Activated CD4-positive, CD25-positive, alpha-beta regulatory T cell treated with anti-CD3 and anti-CD28 coated beads, Interleukin-2, amount 50 U/mL, for 24 hours (primary cell): Measurements from ENCODE around the gene BIN1.

ENCODE experiments used
- ATAC-seq, 2 donors: fragments of 150-1000 bp; cut with Tn5 transposase; one replicate each; pipeline ENCODE4 v1.10.0; 2021; ENCODE audit warnings: mild to moderate bottlenecking in 1 of 2, moderate library complexity in 1 of 2

Gene BIN1

GRCh38 chr2:127102521-127103242 is 4.3 kb downstream of the BIN1 start:
- no peak for ATAC-seq

DNA sequence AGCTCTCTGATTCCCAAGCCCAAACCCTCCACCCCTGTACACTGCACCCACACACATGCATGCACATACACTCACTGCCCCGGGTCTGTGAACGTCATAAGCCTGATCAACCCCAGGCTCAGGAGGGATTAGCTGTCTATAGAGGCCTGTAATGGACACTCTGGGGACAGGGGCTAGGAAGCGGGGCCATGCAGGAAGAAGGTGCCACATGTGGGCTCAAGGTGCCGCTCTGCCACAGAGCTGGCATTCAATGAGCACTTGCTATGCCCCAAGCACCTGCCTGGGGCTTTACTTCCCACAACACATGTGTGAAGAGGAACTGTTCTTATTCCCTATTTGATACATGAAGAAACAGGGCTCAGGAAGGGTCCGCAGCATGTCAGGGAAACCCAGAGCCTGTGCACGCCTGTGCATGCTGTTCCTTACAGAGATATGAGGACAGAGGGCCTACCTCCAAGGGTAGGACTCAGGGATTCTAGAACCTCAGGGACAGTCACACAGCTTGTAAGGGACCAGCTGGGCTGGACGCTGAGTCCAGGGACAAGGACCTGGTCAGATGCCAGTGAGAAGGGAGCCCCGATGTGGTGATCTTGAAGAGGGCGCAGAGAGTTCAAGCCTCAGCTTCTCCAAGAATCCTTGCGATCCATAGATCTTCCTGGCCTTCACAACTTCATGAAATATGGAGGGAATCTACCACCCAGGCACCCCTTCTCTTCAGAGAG is 5.0 kb downstream of the BIN1 start:
- no peak for ATAC-seq

DNA sequence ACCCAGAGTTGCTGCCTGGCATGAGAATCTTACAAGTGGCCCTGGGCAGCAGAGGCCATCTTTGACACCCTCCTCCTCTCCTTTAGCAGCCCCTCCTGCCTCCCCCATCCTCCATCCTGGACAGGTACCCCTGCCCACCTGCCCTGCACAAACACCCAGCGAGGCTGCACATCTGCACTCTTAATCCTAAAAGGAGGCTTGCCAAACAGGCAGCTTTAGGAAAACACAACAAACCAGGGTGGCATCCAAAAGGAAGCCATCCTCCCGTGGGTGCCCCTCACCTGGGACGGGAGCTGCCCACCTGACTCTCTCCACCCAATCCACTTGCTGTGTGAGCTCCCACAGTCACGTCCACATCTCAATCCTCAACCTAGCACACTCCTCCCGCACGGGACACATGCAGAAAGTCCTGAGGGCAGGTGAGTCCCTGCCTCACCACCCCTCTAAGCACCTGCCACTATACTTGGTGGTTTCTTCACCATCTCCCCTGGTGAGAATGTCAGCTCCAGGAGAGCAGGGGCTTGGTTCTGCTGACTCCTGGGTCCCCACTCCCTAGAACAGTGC is 5.8 kb downstream of the BIN1 start:
- ATAC-seq: no peak

- no peak for ATAC-seq
Observed at GRCh38 chr2:127100251-127101047, 6.5 kb downstream of the BIN1 start.

DNA sequence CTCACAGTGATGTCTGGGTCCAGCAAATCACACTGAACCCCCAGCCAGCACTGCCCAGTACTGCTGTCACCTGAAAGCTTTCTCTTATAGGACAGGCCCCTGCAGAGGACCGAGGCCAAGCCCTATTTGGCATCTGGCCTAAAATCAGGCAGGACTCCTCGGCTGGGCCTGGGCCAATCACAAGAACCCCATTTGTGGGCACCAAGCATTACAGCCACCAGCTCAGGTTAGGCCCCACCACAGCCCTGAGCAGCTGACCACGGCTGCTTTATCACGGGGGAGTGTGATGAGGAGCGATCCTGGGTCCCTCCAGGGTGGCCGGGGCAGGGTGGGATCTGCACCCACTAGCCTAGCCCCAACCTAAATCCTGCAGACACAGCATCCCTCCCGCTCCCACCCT is 8.2 kb downstream of the BIN1 start:
- no peak for ATAC-seq

DNA sequence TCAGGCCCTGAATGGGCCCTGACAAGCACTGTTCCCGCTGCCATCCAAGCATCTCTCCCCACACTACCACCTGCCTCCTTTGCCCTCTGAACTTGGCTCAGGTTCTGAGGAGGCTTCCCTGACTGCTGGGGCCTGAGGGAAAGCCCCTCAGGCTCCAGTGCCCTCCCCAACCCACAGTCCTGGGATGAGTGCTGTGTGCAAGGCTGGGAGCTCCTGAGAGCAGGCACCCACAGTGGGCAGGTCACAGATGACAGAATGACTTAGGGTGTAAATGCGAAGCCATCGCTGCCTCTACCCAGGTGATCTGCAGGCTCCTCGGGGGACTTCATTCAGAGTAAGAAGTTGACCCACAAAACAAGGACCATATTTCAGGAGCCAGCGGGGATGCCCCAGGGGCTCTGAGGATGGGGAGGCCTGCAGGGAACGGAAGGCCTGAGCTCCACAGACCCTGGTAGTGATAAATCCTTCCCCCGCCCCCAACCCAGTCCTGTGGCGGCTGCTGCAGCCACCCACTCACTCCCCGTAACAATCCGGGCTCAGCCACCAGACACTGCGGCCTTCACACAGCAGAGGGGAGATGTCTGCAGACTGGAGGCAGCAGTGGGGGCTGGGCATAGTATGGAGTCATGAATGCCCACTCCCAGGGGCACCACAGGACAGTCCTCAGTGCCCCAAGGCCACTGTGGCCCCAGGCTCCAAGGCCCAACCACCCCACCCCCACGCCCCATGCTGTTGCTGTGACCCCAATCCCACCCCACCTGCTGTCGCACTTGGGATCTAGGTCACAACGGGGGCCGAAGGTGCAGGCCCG is 8.9 kb downstream of the BIN1 start:
- no peak for ATAC-seq

DNA sequence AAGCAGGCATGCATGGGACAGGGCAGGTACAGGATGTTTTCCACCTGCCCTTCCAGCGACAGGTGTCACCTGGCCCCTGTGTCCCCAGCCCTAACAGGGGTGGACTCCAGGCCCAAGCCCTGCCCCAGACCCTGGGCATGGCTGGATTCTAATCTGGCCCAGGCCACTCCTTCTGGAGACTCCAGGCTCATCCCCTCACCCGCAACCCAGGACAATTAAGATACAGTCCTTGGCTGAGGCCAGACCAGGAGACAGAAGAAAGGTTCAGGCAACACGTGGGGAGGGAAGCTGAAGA is 9.5 kb downstream of the BIN1 start:
- ATAC-seq: no peak

- ATAC-seq: no peak
Observed at GRCh38 chr2:127096718-127097470, 10.1 kb downstream of the BIN1 start.

- no peak for ATAC-seq
Observed at GRCh38 chr2:127096280-127096679, 10.7 kb downstream of the BIN1 start.

- no peak for ATAC-seq
Observed at GRCh38 chr2:127095784-127096183, 11.2 kb downstream of the BIN1 start.

DNA sequence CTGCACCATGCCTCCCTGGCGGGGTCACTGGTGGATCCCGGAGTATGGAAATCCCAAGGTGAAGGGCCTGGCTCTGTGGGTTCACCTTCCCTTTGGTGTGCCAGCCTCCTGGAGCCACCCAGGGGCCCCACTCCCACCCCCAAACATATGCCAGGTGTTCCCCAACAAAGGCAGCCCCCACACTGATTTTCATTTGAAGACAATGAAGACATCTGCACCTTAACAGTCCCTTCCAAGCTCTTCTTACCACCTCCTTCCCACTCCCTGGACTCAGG is 11.7 kb downstream of the BIN1 start:
- ATAC-seq: no peak

- ATAC-seq: no peak
Observed at GRCh38 chr2:127094509-127095366, 12.2 kb downstream of the BIN1 start.

- no peak for ATAC-seq
Observed at GRCh38 chr2:127093648-127094210, 13.2 kb downstream of the BIN1 start.

DNA sequence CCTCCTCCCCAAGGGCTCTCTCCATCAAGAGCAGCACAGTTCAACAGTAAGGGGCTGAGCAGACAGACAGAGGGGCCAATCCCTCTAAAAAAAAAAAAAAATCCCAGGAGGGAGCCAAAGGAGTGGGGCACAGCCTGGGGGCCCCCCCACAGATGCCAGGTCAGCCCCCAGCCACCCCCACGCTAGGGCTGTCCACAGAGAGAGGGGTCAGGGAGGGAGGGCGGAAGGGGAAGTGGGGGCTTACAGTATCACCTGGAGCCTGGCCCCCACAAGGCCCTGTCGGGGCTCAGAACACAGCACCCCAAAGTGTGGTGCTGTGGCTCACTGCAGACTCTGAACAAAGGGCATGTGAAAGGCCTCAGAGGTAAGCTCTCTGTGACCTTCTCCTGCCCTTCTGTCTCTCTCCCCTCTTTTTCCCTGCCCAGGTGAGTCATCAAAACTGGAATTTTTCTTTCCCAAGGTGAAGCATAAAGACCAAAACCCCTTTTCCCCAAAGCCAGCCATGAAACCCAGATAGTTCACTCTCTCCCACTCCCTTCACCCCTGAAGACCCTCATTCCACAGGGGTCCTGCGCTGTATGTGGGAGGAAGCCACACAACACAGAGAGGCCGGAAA is 13.9 kb downstream of the BIN1 start:
- ATAC-seq: no peak

DNA sequence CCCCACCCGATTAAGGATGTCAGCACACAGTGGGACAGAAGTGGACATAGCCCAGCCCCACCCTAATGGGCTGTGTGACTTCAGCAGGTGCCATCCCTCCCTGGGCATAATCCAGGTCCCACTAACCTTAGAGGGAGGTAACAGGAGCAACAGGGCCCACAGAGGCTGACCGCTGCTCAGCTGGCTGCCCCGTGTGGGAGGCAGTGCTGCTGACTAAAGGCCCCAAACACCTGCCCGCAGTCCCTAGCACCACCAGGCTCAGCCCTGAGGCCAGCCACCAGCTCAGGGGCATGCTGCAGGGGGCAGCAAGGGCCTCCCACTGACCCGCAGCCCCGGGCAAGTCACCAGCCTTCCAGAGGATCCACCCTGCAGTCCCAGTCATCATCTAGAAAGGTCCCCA is 14.6 kb downstream of the BIN1 start:
- no peak for ATAC-seq

- ATAC-seq: no peak
Observed at GRCh38 chr2:127091886-127092285, 15.1 kb downstream of the BIN1 start.

DNA sequence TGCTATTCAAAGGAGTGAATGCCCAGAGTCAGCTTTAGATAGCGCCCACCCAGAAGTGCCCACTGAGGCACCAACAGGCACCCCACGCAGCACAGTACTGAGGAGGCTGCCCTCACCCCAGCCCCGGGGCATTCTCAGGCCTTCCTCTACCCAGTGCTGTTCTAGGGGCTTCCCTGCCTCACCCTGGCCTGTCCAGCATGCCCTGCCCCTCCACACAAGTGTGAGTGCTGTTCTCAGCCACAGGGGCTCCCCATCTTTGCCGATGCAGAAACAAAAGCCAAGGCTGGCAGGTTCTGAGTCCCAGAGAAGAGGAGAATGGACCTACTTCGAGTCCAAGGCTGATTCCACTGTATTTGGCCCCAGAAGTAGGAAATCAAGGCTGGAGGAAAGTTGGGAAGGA is 15.8 kb downstream of the BIN1 start:
- no peak for ATAC-seq

GRCh38 chr2:127090281-127091120 is 16.5 kb downstream of the BIN1 start:
- ATAC-seq: no peak

DNA sequence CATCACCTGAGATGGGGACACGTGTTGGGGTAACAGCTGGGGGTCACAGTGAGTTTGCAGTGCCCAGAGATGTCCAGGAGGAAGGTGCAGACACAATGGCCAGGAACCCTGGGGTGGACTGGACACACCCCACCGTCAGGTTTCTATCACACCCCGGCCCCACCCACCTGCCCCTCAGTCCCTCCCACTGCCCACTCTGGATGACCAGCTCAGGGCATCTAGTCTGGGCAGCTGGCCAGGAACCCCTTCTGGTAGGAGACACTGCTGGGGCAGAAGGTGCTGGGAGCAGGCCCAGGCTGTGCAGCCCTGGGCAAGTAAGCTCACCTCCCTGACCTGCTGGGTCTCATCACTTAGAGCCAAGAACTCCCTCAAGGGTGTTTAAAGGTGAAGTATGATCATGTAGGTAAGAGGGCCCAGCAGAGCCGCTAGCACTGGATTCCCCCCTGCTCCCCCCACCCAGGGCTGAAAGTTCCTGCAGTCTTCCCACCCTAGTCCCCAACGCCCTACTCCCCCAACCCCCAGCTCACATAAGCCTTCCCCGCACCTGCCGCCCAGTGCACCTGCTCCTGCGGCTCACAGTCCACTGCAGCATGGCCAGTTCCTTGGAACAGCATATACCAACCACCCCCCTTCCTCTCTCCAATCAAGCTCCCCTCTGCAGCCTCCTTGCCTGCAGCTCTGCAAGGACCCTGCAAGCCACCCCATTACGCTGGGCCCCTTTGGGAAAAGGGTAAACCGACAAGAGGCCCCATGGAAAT is 17.3 kb downstream of the BIN1 start:
- ATAC-seq: no peak
